ENCODE results near the gene MMRN2. TPM values are rescaled to one million over a fixed set of nuclear protein-coding genes. Genes with fewer than 3 reads are reported as not detected.

The MMRN2 gene
- total and polyA plus RNA-seq, 4 donors: 10.2 to 55.3 (median 29.0) TPM

GRCh38 chr10:86958116-86958900 lies 893 bp upstream of the MMRN2 start, which contains the start of gene SNCG:
Gene SNCG, plus strand, starts transcription at chr10:86958599. Its CDS starts 99 bp downstream, at chr10:86958698.
- peak within 1 kb of the TSS; percentile 84 to 87 for H3K27ac ChIP-seq (ENCODE audit: low read depth in 1 of 2, low read length in 1 of 2)
- H3K36me3 ChIP-seq (ENCODE audit: control insufficient read depth in 4 of 4, insufficient read depth in 4 of 4, low read length in 4 of 4): no peaks in the 10 kb centered on the region
- peak within 1 kb of the TSS; percentile 43 for H3K4me3 ChIP-seq
- no peak for TF ChIP-seq CTCF (IDR thresholded peaks at IDR 0.05; ENCODE audit: control extremely low read depth, extremely low read depth)
- no peak for ATAC-seq (ENCODE audit: insufficient read depth, low FRiP score)
- peaks cover 0 to 52% (median 41%) of the 10 kb centered on the region in 5 donors for H3K4me1 ChIP-seq (ENCODE audit: control insufficient read depth in 5 of 5, insufficient read depth in 5 of 5, low read length in 5 of 5)
- H3K9ac ChIP-seq (ENCODE audit: insufficient read depth in 1 of 2, low read length in 2 of 2): no peak within 1 kb of the TSS
- no peaks in the 10 kb centered on the region for H3K9me3 ChIP-seq (ENCODE audit: control insufficient read depth in 4 of 4, insufficient read depth in 3 of 4, low read length in 3 of 4)
- 36 to 55% methylated on average over 20 to 22 of the region's 22 CpGs for WGBS, 2 donors
- DNase-seq: peak; percentile 67 to 86 (median 80)
- H3K27me3 ChIP-seq (ENCODE audit: control insufficient read depth in 3 of 3, insufficient read depth in 3 of 3, low read length in 2 of 3): no peaks in the 10 kb centered on the region

- Histone ChIP-seq H3K9ac (ENCODE audit: insufficient read depth in 1 of 2, low read length in 2 of 2) (no peak overlapping the region), H3K36me3 (ENCODE audit: control insufficient read depth in 4 of 4, insufficient read depth in 4 of 4, low read length in 4 of 4) (no peaks in the 10 kb centered on the region), H3K4me1 (ENCODE audit: control insufficient read depth in 5 of 5, insufficient read depth in 5 of 5, low read length in 5 of 5) (peaks cover 0 to 52% (median 41%) of the 10 kb centered on the region in 5 donors), H3K9me3 (ENCODE audit: control insufficient read depth in 4 of 4, insufficient read depth in 3 of 4, low read length in 3 of 4) (peaks cover 0 to 2% (median 0%) of the 10 kb centered on the region in 4 donors), H3K4me3 (peak overlapping the region; percentile 43), H3K27me3 (ENCODE audit: control insufficient read depth in 3 of 3, insufficient read depth in 3 of 3, low read length in 2 of 3) (no peaks in the 10 kb centered on the region), H3K27ac (ENCODE audit: low read depth in 1 of 2, low read length in 1 of 2) (peak overlapping the region; percentile 84 to 87)
- ATAC-seq (ENCODE audit: insufficient read depth, low FRiP score) (no peak), DNase-seq (no peak)
- TF ChIP-seq CTCF (IDR thresholded peaks at IDR 0.05; ENCODE audit: control extremely low read depth, extremely low read depth): no peak
- WGBS, 2 donors: 70 to 88% methylated on average over 7 of the region's 7 CpGs
Measured at GRCh38 chr10:86956848-86957448, 467 bp downstream of the MMRN2 start.

- ATAC-seq (ENCODE audit: insufficient read depth, low FRiP score) (no peak), DNase-seq (peak in 1 of 3 donors; percentile 5)
- Histone ChIP-seq H3K9me3 (ENCODE audit: control insufficient read depth in 4 of 4, insufficient read depth in 3 of 4, low read length in 3 of 4) (peaks cover 0 to 4% (median 0%) of the 10 kb centered on the region in 4 donors), H3K27ac (ENCODE audit: low read depth in 1 of 2, low read length in 1 of 2) (peak overlapping the region; percentile 84 to 87), H3K4me1 (ENCODE audit: control insufficient read depth in 5 of 5, insufficient read depth in 5 of 5, low read length in 5 of 5) (peaks cover 0 to 52% (median 41%) of the 10 kb centered on the region in 5 donors), H3K36me3 (ENCODE audit: control insufficient read depth in 4 of 4, insufficient read depth in 4 of 4, low read length in 4 of 4) (no peaks in the 10 kb centered on the region), H3K9ac (ENCODE audit: insufficient read depth in 1 of 2, low read length in 2 of 2) (no peak overlapping the region), H3K4me3 (peak overlapping the region; percentile 43), H3K27me3 (ENCODE audit: control insufficient read depth in 3 of 3, insufficient read depth in 3 of 3, low read length in 2 of 3) (no peaks in the 10 kb centered on the region)
- WGBS, 2 donors: 55 to 57% methylated on average over 7 of the region's 7 CpGs
- no peak for TF ChIP-seq CTCF (IDR thresholded peaks at IDR 0.05; ENCODE audit: control extremely low read depth, extremely low read depth)
Measured at GRCh38 chr10:86956195-86956847, 1.1 kb downstream of the MMRN2 start.

Measured in lung (tissue), 12 donors.